ENCODE data around the gene HDAC11.
A peak's percentile ranks its signal among the peaks of the same experiment; 100 is the strongest.
"Not testable (repeated sequence)": the region's sequence is repeated elsewhere in the genome, so short reads cannot be mapped to it uniquely, and the experiment has no call there.

The HDAC11 gene

GRCh38 chr3:13479582-13480339, at the start of gene HDAC11:
Gene HDAC11 (plus strand): TSS chr3:13480306. CDS start chr3:13480348, 42 bp downstream.
- DNase-seq (ENCODE audit: low spot score): peak; percentile 94

DNA sequence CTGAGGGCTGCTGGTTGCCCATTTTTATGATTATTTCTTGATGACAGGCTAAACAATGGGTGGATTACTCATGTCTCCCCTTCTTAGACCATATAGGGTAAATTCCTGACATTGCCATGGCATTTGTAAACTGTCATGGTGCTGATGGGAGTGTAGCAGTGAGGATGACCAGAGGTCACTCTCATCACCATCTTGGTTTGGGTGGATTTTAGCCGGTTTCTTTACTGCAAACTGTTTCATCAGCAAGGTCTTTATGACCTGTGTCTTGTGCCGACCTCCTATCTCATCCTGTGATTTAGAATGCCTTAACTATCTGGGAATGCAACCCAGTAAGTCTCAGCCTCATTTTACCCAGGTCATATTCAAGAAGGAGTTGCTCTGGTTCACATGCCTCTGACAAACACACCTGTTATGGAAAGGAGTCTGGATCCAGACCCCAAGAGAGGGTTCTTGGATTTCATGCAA, 49.7 kb upstream of the HDAC11 start:
- not testable (repeated sequence) for DNase-seq (ENCODE audit: low spot score)

GRCh38 chr3:13432093-13432492, 48.0 kb upstream of the HDAC11 start:
- no peak for DNase-seq (ENCODE audit: low spot score)

DNA sequence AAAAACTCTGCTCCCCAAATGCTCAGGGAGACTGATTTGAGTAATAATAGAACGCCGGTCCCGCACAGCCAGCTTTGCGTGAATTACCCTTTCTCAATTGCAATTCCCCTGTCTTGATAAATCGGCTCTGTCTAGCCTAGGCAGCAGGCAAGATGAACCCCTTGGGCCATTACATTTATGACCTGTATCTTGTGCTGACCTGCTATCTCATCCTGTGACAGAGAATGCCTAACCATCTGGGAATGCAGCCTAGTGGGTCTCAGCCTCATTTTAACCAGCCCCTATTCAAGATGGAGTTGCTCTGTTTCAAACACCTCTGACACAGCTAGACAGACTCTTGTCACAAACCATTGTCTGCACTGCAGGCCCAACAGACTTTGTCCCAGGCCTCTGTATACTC, 46.2 kb upstream of the HDAC11 start:
- DNase-seq (ENCODE audit: low spot score): no peak

DNA sequence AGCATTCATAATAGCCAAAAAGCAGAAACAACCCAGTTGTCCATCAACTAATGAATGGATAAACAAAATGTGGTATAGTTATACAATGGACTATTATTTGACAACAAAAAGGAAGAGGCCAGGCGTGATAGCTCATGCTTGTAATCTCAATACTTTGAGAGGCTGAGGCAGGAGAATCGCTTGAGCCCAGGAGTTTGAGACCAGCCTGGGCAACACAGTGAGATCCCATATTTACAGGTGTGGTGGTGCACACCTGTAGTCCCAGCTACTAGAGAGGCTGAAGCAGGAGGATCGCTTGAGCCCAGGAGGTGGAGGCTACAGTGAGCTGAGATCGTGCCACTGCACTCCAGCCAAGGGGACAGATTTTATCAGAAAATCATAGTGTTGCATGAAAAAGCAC, 43.9 kb upstream of the HDAC11 start:
- DNase-seq (ENCODE audit: low spot score): not testable (repeated sequence)

DNA sequence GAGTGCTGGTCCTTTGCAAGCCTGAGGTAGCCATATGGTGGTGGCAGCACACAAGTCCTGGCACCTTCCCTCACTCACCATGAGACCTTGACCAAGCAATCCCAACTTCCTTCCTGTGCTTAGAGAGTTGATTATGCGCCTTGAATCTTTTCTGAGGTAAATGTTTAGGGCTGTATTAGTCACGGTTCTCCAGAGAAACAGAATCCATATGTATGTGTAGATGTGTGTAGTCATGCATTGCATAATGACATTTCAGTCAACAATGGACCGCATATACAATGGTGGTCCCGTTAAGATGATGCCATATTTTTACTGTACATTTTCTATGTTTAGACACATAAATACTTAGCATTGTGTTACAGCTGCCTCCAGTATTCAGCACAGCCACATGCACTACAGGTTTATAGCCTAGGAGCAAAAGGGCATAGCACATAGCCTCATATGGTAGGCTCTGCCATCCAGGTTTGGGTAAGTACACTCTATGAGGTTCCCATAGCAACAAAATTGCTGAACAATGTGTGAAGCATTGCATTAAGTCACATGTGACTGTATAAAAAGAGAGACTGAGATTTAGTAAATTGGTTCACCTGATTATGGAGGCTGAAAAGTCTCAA, 39.8 kb upstream of the HDAC11 start:
- DNase-seq (ENCODE audit: low spot score): no peak

DNA sequence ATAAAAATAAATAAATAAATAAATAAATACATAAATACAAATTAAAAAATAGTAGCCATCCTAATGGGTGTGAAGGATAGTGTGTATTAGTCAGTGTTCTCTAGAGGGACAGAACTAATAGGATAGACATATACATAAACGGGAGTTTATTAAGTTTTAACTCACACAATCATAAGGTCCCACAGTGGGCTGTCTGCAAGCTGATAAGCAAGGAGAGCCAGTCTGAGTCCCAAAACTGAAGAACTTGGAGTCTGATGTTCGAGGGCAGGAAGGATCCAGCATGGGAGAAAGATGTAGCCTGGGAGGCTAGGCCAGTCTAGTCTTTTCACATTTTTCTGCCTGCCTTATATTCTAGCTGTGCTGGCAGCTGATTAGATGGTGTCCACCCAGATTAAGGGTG, 37.2 kb upstream of the HDAC11 start:
- not testable (repeated sequence) for DNase-seq (ENCODE audit: low spot score)

GRCh38 chr3:13451301-13451673, 28.8 kb upstream of the HDAC11 start:
- DNase-seq (ENCODE audit: low spot score): peak; percentile 41

- DNase-seq (ENCODE audit: low spot score): peak; percentile 64
These were observed 27.4 kb upstream of the HDAC11 start for GRCh38 chr3:13452490-13453335.

DNA sequence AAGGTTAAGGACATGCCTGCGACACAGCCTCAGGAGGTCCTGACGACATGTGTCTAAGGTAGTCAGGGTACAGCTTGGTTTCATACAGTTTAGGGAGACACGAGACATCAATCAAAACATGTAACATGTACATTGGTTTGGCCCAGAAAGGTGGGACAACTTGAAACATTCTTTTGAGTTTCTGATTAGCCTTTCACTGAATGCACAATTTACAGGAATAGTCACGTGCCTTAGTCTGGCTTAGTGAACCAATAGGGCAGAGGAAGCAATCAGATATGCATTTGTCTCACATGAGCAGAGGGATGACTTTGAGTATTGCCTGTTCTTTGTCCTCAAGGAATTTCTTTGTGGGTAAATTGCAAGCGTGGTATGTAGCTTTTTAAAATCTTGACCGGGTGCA, 24.5 kb upstream of the HDAC11 start:
- no peak for DNase-seq (ENCODE audit: low spot score)

GRCh38 chr3:13457593-13457992, 22.5 kb upstream of the HDAC11 start:
- DNase-seq (ENCODE audit: low spot score): no peak

- no peak for DNase-seq (ENCODE audit: low spot score)
These were observed 20.3 kb upstream of the HDAC11 start for GRCh38 chr3:13459605-13460340.

DNA sequence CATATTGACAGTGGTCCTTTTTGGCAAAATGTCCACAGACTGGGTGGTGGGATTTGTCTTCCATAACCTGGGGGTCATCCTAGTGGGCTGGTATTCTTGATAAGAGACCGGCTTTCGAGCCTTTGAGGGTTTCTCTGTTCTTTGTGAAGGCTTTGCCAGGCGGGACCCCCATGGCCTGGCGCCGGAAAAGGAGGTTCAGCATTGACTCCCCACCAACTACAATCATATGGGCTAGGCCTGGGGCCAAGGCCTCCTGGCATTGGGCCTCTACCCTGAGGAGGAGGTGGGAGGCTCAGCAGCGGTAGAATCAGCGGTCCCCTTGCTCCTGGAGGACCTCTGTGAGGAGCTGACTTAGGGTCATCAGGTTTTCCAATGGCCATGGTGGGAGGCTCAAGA, 19.8 kb upstream of the HDAC11 start:
- DNase-seq (ENCODE audit: low spot score): no peak

- no peak for DNase-seq (ENCODE audit: low spot score)
These were observed 18.7 kb upstream of the HDAC11 start for GRCh38 chr3:13461169-13462124.

GRCh38 chr3:13462125-13462629, 17.9 kb upstream of the HDAC11 start:
- DNase-seq (ENCODE audit: low spot score): no peak

GRCh38 chr3:13462822-13463221, 17.3 kb upstream of the HDAC11 start:
- DNase-seq (ENCODE audit: low spot score): no peak

DNA sequence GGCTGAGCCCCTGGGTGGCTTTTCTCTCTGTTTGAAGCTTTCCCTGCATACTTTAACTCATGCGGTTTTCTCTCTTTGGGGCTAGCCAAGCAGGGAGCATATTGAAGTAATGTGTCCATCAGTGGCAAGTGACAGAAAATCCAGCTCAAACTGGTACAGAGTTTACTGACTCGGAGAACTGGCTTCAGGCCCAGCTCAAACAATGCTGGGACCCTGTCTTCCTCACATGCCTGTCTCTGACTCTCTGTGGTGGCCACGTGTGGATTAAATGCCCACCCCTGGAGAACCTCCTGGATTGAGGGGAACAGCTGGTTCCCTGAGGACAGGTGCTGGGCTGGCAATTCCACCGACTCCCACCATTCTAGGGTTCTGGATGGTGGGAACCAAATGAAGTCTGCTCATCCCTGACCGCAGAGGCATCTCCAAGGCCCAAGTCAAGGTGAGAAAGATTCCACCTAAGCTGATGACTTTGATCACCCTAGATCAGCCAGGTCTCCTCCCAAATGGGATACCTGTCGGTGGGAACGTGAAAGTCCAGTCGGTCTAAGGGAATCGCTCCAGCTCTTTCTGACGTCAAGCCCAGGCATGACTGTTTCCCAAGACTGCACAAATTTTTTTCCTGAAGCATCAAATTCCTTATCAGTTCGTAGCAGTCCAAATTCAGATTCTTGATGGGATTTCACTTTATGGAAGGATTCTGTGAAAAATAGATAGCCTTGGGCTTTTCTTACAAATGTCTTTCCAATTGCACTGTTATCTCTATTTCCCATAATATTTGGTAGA, 16.3 kb upstream of the HDAC11 start:
- DNase-seq (ENCODE audit: low spot score): no peak

GRCh38 chr3:13465236-13465873, 14.8 kb upstream of the HDAC11 start:
- DNase-seq (ENCODE audit: low spot score): no peak

GRCh38 chr3:13466781-13467180, 13.3 kb upstream of the HDAC11 start:
- DNase-seq (ENCODE audit: low spot score): no peak
